Liver (tissue), 9 donors: ENCODE results near the gene HYAL1. TPM values are rescaled to one million over a fixed set of nuclear protein-coding genes. Genes with fewer than 3 reads are reported as not detected.

Experiments used
- DNase-seq: peaks from one replicate; pipeline ENCODE4 v3.0.0-alpha.2; 2017; ENCODE audit warnings: low spot score
- H3K27ac ChIP-seq, 2 donors: one replicate each; pipeline ENCODE4 v1.7.0; 2013; ENCODE audit warnings: inconsistent platforms in 2 of 2, low read length in 2 of 2, control low read depth in 1 of 2, low read depth in 1 of 2, mild to moderate bottlenecking in 1 of 2
- H3K27me3 ChIP-seq, 4 donors: one replicate each; pipeline versions ENCODE4 v1.6.1 to v1.7.0; 2013; ENCODE audit warnings: low read length in 3 of 4, inconsistent platforms in 1 of 4, mild to moderate bottlenecking in 1 of 4, moderate library complexity in 1 of 4; ENCODE audit not compliant: control insufficient read depth in 4 of 4, insufficient read depth in 4 of 4
- H3K36me3 ChIP-seq, 4 donors: one replicate each; pipeline versions ENCODE4 v1.6.1 to v1.7.0; 2013; ENCODE audit warnings: low read length in 3 of 4, mild to moderate bottlenecking in 3 of 4, low read depth in 1 of 4, moderate library complexity in 1 of 4; ENCODE audit not compliant: control insufficient read depth in 4 of 4, insufficient read depth in 3 of 4
- H3K4me1 ChIP-seq, 4 donors: one replicate each; pipeline versions ENCODE4 v1.6.1 to v1.7.0; 2013; ENCODE audit warnings: low read length in 3 of 4, mild to moderate bottlenecking in 3 of 4, moderate library complexity in 1 of 4; ENCODE audit not compliant: control insufficient read depth in 4 of 4, insufficient read depth in 4 of 4
- H3K4me3 ChIP-seq, 3 donors: one replicate each; pipeline versions ENCODE4 v1.6.1 to v1.7.0; 2013; ENCODE audit warnings: low read length in 3 of 3, control low read depth in 1 of 3, low read depth in 1 of 3, mild to moderate bottlenecking in 1 of 3
- H3K9ac ChIP-seq, 2 donors: one replicate each; pipeline ENCODE4 v1.7.0; 2013; ENCODE audit warnings: low read length in 2 of 2, mild to moderate bottlenecking in 2 of 2, moderate library complexity in 2 of 2, control low read depth in 1 of 2, low read depth in 1 of 2
- H3K9me3 ChIP-seq, 4 donors: one replicate each; pipeline versions ENCODE4 v1.6.1 to v1.7.0; 2013; ENCODE audit warnings: low read length in 3 of 4; ENCODE audit not compliant: control insufficient read depth in 4 of 4
- EGR1 ChIP-seq, 2 donors: IDR thresholded peaks; 2 replicates each; pipeline ENCODE4 v1.6.1; 2016 to 2018; ENCODE audit warnings: antibody characterized with exemption in 2 of 2, low read depth in 2 of 2
- FOXA1 ChIP-seq: IDR thresholded peaks from 2 replicates; pipeline ENCODE4 v1.6.1; 2016; ENCODE audit warnings: antibody characterized with exemption
- FOXA2 ChIP-seq: IDR thresholded peaks from 2 replicates; pipeline ENCODE4 v1.6.1; 2016; ENCODE audit warnings: antibody characterized with exemption
- GABPA ChIP-seq, 2 donors: IDR thresholded peaks in 1 of 2; conservative IDR thresholded peaks in 1 of 2; 2 replicates each; pipeline ENCODE4 v1.6.1; 2016; ENCODE audit warnings: antibody characterized with exemption in 2 of 2, mild to moderate bottlenecking in 1 of 2, moderate library complexity in 1 of 2
- HNF4A ChIP-seq, 2 donors: conservative IDR thresholded peaks; 2 replicates each; pipeline ENCODE4 v1.6.1; 2016; ENCODE audit warnings: antibody characterized with exemption in 2 of 2, mild to moderate bottlenecking in 2 of 2
- HNF4G ChIP-seq: IDR thresholded peaks from 2 replicates; pipeline ENCODE4 v1.6.1; 2016; ENCODE audit warnings: antibody characterized with exemption
- JUND ChIP-seq, 2 donors: IDR thresholded peaks; 2 replicates each; pipeline ENCODE4 v1.6.1; 2016; ENCODE audit warnings: antibody characterized with exemption in 2 of 2
- NR2F2 ChIP-seq: IDR thresholded peaks from 2 replicates; pipeline ENCODE4 v1.6.1; 2016; ENCODE audit warnings: antibody characterized with exemption
- RAD21 ChIP-seq, 2 donors: IDR thresholded peaks; 2 replicates each; pipeline ENCODE4 v1.6.1; 2016; ENCODE audit warnings: antibody characterized with exemption in 2 of 2, mild to moderate bottlenecking in 2 of 2
- RXRA ChIP-seq, 2 donors: IDR thresholded peaks; 2 replicates each; pipeline ENCODE4 v1.6.1; 2017 to 2018; ENCODE audit warnings: antibody characterized with exemption in 2 of 2, mild to moderate bottlenecking in 1 of 2
- SP1 ChIP-seq: IDR thresholded peaks from 2 replicates; pipeline ENCODE4 v1.6.1; 2018; ENCODE audit warnings: antibody characterized with exemption, mild to moderate bottlenecking
- TAF1 ChIP-seq: conservative IDR thresholded peaks from 2 replicates; pipeline ENCODE4 v1.6.1; 2016; ENCODE audit warnings: antibody characterized with exemption, mild to moderate bottlenecking
- YY1 ChIP-seq: IDR thresholded peaks from 2 replicates; pipeline ENCODE4 v1.6.1; 2016; ENCODE audit warnings: antibody characterized with exemption, mild to moderate bottlenecking
- WGBS: extraction: QIAGEN DNeasy Blood & Tissue Kit; methylation state at CpG from one replicate; pipeline ENCODE4 v1.1.7; 2013; 5-methylcytosine and 5-hydroxymethylcytosine counted together
- polyA plus RNA-seq, 2 donors: library from polyadenylated mRNA; stranded (reverse) in 1 of 2; unstranded in 1 of 2; fragments of 200-250 nt in 1 of 2; fragments of >200 nt in 1 of 2; fragmentation: Nextera tagmentation in 1 of 2; extraction: Ambion mirVana in 1 of 2; gene quantifications; one replicate each; pipeline versions ENCODE4 v1.2.1 to v1.2.3, GENCODE V29; 2013 to 2015
- total RNA-seq, 2 donors: library from RNA; depleted of rRNA; stranded (reverse); fragments of >200 nt; gene quantifications; one replicate each; pipeline ENCODE4 v1.2.3, GENCODE V29; 2014
- TF ChIP-seq, protein P1 (sequence below): IDR thresholded peaks from 2 replicates; pipeline ENCODE4 v1.6.1; 2016; ENCODE audit warnings: antibody characterized with exemption
- TF ChIP-seq, protein P2 (sequence below): IDR thresholded peaks from 2 replicates; pipeline ENCODE4 v1.6.1; 2016; ENCODE audit warnings: antibody characterized with exemption
- TF ChIP-seq, protein P3 (sequence below): IDR thresholded peaks from 2 replicates; pipeline ENCODE4 v1.6.1; 2016; ENCODE audit warnings: antibody characterized with exemption
- TF ChIP-seq, protein P4 (sequence below): fragments of 150-350 bp; IDR thresholded peaks from 2 replicates; pipeline ENCODE4 v1.5.1; 2017; ENCODE audit warnings: improper control_type of control experiment, low read depth, low read length; ENCODE audit not compliant: missing input control
- TF ChIP-seq, protein P5 (sequence below): IDR thresholded peaks from 2 replicates; pipeline ENCODE4 v1.6.1; 2016; ENCODE audit warnings: antibody characterized with exemption, mild to moderate bottlenecking
- donor health status: healthy.
- donor health status: healthy.
- donor health status: healthy.
- donor health status: healthy.
- donor health status: healthy.

Gene HYAL1
- total and polyA plus RNA-seq, 4 donors = 82.3 to 156 (median 121) TPM

DNA sequence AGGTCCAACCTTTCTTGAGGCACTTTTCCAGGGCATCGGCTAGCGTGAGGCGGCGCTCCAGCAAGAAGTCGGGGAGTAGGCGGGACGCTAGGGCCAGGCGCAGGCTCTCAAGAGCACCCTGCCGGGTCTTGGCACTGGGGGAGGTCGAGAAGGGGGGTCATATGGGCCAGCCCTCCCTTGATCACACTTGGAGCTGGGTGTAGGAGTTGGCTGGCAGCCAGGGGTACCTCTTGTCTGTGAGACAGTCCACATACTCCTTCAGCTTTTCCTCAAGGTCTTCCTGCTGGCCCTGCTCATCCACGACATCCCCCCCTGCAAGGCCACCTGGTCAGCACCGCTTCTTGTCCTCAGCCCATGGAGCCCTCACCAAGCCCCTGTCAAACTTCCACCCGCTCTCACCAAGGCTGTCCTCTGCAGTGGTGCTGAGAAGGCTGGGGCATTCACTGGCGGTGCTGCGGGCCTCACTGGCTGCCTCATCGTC lies 13.2 kb downstream of the HYAL1 start:
- Histone ChIP-seq H3K27me3 (no peaks in the 10 kb centered on the region), H3K4me3 (no peak overlapping the region), H3K9me3 (no peaks in the 10 kb centered on the region), H3K9ac (no peak overlapping the region), H3K4me1 (peaks cover 5 to 25% (median 17%) of the 10 kb centered on the region in 4 donors), H3K27ac (peak overlapping the region in 1 of 2 donors; percentile 97), H3K36me3 (peaks cover 5 to 41% (median 22%) of the 10 kb centered on the region in 4 donors)
- 94% methylated on average over 16 of the region's 16 CpGs for WGBS
- TF ChIP-seq HNF4G (no peak), EGR1 (IDR thresholded peaks at IDR 0.05; ENCODE audit: low read depth in 2 of 2) (no peak), FOXA2 (no peak), FOXA1 (no peak), SP1 (no peak), YY1 (no peak), HNF4A (conservative IDR thresholded peaks at IDR 0.05) (no peak), NR2F2 (no peak), JUND (IDR thresholded peaks at IDR 0.05) (no peak), GABPA (IDR thresholded peaks at IDR 0.05 in 1 of 2, conservative IDR thresholded peaks at IDR 0.05 in 1 of 2) (no peak), RXRA (IDR thresholded peaks at IDR 0.05) (no peak), TAF1 (no peak), RAD21 (IDR thresholded peaks at IDR 0.05) (no peak)
- TF ChIP-seq, protein P1, sequence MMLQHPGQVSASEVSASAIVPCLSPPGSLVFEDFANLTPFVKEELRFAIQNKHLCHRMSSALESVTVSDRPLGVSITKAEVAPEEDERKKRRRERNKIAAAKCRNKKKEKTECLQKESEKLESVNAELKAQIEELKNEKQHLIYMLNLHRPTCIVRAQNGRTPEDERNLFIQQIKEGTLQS = no peak
- TF ChIP-seq, protein P2, sequence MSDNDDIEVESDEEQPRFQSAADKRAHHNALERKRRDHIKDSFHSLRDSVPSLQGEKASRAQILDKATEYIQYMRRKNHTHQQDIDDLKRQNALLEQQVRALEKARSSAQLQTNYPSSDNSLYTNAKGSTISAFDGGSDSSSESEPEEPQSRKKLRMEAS = no peak
- TF ChIP-seq, protein P3, sequence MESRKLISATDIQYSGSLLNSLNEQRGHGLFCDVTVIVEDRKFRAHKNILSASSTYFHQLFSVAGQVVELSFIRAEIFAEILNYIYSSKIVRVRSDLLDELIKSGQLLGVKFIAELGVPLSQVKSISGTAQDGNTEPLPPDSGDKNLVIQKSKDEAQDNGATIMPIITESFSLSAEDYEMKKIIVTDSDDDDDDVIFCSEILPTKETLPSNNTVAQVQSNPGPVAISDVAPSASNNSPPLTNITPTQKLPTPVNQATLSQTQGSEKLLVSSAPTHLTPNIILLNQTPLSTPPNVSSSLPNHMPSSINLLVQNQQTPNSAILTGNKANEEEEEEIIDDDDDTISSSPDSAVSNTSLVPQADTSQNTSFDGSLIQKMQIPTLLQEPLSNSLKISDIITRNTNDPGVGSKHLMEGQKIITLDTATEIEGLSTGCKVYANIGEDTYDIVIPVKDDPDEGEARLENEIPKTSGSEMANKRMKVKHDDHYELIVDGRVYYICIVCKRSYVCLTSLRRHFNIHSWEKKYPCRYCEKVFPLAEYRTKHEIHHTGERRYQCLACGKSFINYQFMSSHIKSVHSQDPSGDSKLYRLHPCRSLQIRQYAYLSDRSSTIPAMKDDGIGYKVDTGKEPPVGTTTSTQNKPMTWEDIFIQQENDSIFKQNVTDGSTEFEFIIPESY = no peak
- TF ChIP-seq, protein P4, sequence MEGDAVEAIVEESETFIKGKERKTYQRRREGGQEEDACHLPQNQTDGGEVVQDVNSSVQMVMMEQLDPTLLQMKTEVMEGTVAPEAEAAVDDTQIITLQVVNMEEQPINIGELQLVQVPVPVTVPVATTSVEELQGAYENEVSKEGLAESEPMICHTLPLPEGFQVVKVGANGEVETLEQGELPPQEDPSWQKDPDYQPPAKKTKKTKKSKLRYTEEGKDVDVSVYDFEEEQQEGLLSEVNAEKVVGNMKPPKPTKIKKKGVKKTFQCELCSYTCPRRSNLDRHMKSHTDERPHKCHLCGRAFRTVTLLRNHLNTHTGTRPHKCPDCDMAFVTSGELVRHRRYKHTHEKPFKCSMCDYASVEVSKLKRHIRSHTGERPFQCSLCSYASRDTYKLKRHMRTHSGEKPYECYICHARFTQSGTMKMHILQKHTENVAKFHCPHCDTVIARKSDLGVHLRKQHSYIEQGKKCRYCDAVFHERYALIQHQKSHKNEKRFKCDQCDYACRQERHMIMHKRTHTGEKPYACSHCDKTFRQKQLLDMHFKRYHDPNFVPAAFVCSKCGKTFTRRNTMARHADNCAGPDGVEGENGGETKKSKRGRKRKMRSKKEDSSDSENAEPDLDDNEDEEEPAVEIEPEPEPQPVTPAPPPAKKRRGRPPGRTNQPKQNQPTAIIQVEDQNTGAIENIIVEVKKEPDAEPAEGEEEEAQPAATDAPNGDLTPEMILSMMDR = no peak
- DNase-seq = no peak

DNA sequence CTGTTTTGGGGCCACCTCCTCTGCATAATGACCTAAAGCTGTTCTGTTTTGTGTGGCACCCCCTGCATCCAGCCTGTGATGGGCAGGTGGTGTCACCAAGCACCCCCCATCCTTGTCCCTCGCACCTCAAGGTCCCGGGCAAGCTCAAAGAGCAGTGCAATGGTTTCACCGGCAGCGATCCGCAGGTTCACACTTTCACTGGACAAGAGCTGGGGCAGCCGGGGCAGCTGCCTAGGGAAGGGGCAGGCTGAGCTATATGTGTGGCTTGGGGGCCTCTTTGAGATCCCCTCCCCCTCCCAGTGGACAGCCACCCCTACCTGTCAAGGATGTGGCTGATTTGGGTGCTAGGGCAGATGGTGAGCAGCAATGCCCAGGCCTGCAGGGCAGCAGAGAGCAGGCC lies 14.2 kb downstream of the HYAL1 start:
- Histone ChIP-seq H3K4me3 (no peak overlapping the region), H3K36me3 (peaks cover 5 to 41% (median 22%) of the 10 kb centered on the region in 4 donors), H3K27me3 (no peaks in the 10 kb centered on the region), H3K9me3 (no peaks in the 10 kb centered on the region), H3K27ac (no peak overlapping the region), H3K9ac (no peak overlapping the region), H3K4me1 (peaks cover 5 to 25% (median 17%) of the 10 kb centered on the region in 4 donors)
- TF ChIP-seq FOXA1 (no peak), HNF4A (conservative IDR thresholded peaks at IDR 0.05) (no peak), JUND (IDR thresholded peaks at IDR 0.05) (no peak), FOXA2 (no peak)
- TF ChIP-seq, protein P5, sequence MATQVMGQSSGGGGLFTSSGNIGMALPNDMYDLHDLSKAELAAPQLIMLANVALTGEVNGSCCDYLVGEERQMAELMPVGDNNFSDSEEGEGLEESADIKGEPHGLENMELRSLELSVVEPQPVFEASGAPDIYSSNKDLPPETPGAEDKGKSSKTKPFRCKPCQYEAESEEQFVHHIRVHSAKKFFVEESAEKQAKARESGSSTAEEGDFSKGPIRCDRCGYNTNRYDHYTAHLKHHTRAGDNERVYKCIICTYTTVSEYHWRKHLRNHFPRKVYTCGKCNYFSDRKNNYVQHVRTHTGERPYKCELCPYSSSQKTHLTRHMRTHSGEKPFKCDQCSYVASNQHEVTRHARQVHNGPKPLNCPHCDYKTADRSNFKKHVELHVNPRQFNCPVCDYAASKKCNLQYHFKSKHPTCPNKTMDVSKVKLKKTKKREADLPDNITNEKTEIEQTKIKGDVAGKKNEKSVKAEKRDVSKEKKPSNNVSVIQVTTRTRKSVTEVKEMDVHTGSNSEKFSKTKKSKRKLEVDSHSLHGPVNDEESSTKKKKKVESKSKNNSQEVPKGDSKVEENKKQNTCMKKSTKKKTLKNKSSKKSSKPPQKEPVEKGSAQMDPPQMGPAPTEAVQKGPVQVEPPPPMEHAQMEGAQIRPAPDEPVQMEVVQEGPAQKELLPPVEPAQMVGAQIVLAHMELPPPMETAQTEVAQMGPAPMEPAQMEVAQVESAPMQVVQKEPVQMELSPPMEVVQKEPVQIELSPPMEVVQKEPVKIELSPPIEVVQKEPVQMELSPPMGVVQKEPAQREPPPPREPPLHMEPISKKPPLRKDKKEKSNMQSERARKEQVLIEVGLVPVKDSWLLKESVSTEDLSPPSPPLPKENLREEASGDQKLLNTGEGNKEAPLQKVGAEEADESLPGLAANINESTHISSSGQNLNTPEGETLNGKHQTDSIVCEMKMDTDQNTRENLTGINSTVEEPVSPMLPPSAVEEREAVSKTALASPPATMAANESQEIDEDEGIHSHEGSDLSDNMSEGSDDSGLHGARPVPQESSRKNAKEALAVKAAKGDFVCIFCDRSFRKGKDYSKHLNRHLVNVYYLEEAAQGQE = no peak
- TF ChIP-seq, protein P1 = no peak
- DNase-seq = no peak
- WGBS = 98% methylated on average over 6 of the region's 6 CpGs
